ENCODE data around the gene SDK1. TPM values are rescaled to one million over a fixed set of nuclear protein-coding genes. Genes with fewer than 3 reads are reported as not detected.
A peak's percentile ranks its signal among the peaks of the same experiment; 100 is the strongest.

The SDK1 gene
- total RNA-seq, 4 donors from 2014 or later, result 2.0 to 9.3 (median 3.8) TPM

GRCh38 chr7:3300221-3300650 is 816 bp upstream of the SDK1 start:
- H3K27me3 ChIP-seq, result peaks cover 0 to 35% (median 3%) of the 10 kb centered on the region in 4 donors
- peaks cover 7 to 23% (median 14%) of the 10 kb centered on the region in 3 donors for H3K4me1 ChIP-seq
- no peaks in the 10 kb centered on the region for H3K9me3 ChIP-seq
- no peaks in the 10 kb centered on the region for H3K36me3 ChIP-seq
- WGBS, 2 donors, result 6 to 8% methylated on average over 6 to 13 of the region's 20 CpGs
- DNase-seq, result no peak
- TF ChIP-seq, protein P1, sequence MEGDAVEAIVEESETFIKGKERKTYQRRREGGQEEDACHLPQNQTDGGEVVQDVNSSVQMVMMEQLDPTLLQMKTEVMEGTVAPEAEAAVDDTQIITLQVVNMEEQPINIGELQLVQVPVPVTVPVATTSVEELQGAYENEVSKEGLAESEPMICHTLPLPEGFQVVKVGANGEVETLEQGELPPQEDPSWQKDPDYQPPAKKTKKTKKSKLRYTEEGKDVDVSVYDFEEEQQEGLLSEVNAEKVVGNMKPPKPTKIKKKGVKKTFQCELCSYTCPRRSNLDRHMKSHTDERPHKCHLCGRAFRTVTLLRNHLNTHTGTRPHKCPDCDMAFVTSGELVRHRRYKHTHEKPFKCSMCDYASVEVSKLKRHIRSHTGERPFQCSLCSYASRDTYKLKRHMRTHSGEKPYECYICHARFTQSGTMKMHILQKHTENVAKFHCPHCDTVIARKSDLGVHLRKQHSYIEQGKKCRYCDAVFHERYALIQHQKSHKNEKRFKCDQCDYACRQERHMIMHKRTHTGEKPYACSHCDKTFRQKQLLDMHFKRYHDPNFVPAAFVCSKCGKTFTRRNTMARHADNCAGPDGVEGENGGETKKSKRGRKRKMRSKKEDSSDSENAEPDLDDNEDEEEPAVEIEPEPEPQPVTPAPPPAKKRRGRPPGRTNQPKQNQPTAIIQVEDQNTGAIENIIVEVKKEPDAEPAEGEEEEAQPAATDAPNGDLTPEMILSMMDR (IDR thresholded peaks at IDR 0.05), result no peak
- no peak for TF ChIP-seq POLR2A (IDR thresholded peaks at IDR 0.05)
- peak overlapping the region; percentile 29 to 79 (median 48) for H3K4me3 ChIP-seq
- H3K27ac ChIP-seq, result peak overlapping the region in 3 of 4 donors; percentile 20 to 73 (median 33)
- intact Hi-C loops (cut with DNase I), result loop anchor here (10.0 kb wide), 1 partner anchor 595 kb away; no protein-coding TSS in a partner anchor

DNA sequence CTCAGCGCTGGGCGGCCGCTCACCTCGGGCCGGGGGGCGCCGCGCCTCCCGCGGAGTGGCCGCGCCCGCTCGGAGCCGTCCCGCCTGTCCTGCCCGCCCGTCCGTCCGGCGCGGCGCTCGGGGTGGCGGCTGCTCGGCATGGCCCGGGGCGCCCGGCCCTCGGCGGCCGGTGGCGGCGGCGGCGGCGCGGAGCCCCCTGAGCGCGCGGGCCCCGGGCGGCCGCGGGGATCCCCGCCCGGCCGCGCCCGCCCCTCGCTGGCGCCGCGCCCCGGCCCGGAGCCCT is 338 bp downstream of the SDK1 start:
- no peaks in the 10 kb centered on the region for H3K9me3 ChIP-seq
- no CpG with 5 or more reads among the region's 56 CpGs for WGBS, 2 donors
- H3K27me3 ChIP-seq, result peaks cover 0 to 35% (median 5%) of the 10 kb centered on the region in 4 donors
- H3K36me3 ChIP-seq, result no peaks in the 10 kb centered on the region
- DNase-seq, result no peak
- H3K4me1 ChIP-seq, result peaks cover 7 to 23% (median 14%) of the 10 kb centered on the region in 3 donors
- H3K27ac ChIP-seq, result peak overlapping the region in 3 of 4 donors; percentile 39 to 79 (median 73)
- intact Hi-C loops (cut with DNase I), result loop anchor here (10.0 kb wide), 1 partner anchor 593 kb away; no protein-coding TSS in a partner anchor
- no peak for TF ChIP-seq POLR2A (IDR thresholded peaks at IDR 0.05)
- TF ChIP-seq, protein P1 (IDR thresholded peaks at IDR 0.05), result no peak
- peak overlapping the region; percentile 34 to 79 (median 60) for H3K4me3 ChIP-seq

DNA sequence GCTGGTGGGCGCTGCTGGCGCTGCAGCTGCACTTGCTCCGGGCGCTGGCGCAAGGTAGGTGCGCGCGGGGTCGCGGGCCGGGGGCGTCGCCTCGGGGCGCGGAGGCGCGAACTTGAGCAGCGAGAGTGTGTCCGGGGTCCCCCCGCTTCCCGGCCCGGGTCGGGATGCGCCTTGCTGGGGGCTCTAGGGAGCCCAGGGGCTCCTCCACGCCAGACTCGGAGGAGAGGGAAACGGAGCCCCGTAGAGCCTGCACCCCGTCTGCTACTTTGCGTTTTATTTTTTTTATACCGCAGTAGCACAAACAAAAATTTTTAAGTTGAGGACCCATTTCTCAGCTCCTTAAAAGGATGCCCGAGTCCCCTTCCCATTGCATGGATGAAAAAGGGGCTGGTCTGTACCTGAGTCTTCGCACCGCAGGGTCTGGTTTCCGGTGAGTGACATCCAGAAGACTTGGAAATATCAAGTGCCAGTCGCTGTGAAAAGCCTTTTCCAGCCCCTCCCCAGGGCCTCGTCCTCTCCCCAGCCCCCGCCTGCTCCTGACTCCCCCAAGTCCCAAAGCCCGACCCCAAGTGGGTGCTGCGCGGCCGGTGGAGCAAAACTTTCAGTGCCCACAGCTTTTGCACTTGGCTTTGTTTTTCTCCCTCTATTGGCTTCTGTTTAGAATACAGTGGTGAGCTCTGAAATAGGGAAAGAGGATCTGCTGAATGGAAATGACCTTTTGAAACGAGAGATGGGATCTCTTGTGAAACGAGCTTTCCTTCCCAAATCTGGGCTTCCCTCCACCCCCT is 973 bp downstream of the SDK1 start:
- Histone ChIP-seq H3K4me3 (peak overlapping the region; percentile 36 to 74 (median 59)), H3K36me3 (no peaks in the 10 kb centered on the region), H3K27ac (peak overlapping the region; percentile 49 to 71 (median 60)), H3K27me3 (peaks cover 0 to 35% (median 5%) of the 10 kb centered on the region in 4 donors), H3K9me3 (no peaks in the 10 kb centered on the region), H3K4me1 (peaks cover 7 to 23% (median 14%) of the 10 kb centered on the region in 3 donors)
- intact Hi-C loops (cut with DNase I), result loop anchor here (10.0 kb wide), 1 partner anchor 593 kb away; no protein-coding TSS in a partner anchor
- TF ChIP-seq, protein P1 (IDR thresholded peaks at IDR 0.05), result peak in 2 of 6 experiments; percentile 5 to 20
- no peak for TF ChIP-seq POLR2A (IDR thresholded peaks at IDR 0.05)
- no peak for DNase-seq
- 0 to 2% methylated on average over 13 to 19 of the region's 45 CpGs for WGBS, 2 donors

DNA sequence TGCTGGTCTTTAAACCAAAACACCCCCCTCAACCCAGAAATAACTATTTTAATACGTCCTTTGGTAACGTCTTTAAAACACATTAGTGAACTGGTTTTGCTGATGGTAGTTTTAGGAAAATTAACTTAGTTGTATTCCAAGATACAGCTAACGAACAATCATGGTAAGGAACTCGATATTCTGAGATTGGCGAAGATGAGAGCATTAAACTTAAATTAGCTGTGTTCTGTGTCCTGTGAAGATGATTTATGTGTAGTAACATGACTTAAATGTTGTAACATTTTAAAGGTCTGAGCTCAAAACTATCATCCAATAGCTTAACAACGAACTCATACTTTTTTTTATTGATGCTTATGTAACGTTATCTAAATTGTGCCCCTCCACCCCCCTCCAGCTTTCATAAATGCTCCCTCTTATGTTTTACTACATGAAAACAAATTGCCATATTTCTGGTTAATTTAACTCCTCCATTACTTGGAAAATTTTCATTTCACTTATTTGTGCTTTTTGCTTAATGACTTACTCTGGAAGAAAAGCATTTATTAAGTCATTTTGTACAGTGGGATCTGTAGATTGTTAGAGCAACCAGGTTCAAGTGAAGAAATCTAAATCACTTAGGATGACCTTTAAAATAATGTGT is 1.7 kb downstream of the SDK1 start:
- 27 to 45% methylated on average over 7 of the region's 7 CpGs for WGBS, 2 donors
- no peak for DNase-seq
- Histone ChIP-seq H3K27ac (peak overlapping the region in 3 of 4 donors; percentile 57 to 71 (median 64)), H3K9me3 (no peaks in the 10 kb centered on the region), H3K36me3 (no peaks in the 10 kb centered on the region), H3K4me3 (peak overlapping the region in 3 of 4 donors; percentile 52 to 74 (median 66)), H3K4me1 (peaks cover 7 to 23% (median 14%) of the 10 kb centered on the region in 3 donors), H3K27me3 (peaks cover 0 to 35% (median 5%) of the 10 kb centered on the region in 4 donors)
- intact Hi-C loops (cut with DNase I), result loop anchor here (10.0 kb wide), 1 partner anchor 592 kb away; no protein-coding TSS in a partner anchor
- TF ChIP-seq POLR2A (IDR thresholded peaks at IDR 0.05), result no peak
- TF ChIP-seq, protein P1 (IDR thresholded peaks at IDR 0.05), result no peak
